ENCODE measurements around the gene GOLGA8M.
"Not testable (repeated sequence)": the region's sequence is repeated elsewhere in the genome, so short reads cannot be mapped to it uniquely, and the experiment has no call there.

Gene GOLGA8M

GRCh38 chr15:28712270-28712669 lies at the start of gene GOLGA8M:
Gene GOLGA8M (minus strand): TSS chr15:28712421. CDS start chr15:28712323, 98 bp downstream.
- in situ Hi-C loops (cut with MboI; ENCODE audit: low sequenced_read_pairs) = not testable (repeated sequence)

- in situ Hi-C loops (cut with MboI; ENCODE audit: low sequenced_read_pairs) = not testable (repeated sequence)
Observed at GRCh38 chr15:28742890-28743289, 30.7 kb upstream of the GOLGA8M start.

GRCh38 chr15:28738590-28739292 lies 26.5 kb upstream of the GOLGA8M start:
- in situ Hi-C loops (cut with MboI; ENCODE audit: low sequenced_read_pairs) = not testable (repeated sequence)

- in situ Hi-C loops (cut with MboI; ENCODE audit: low sequenced_read_pairs) = not testable (repeated sequence)
Observed at GRCh38 chr15:28738200-28738561, 26.0 kb upstream of the GOLGA8M start.

- in situ Hi-C loops (cut with MboI; ENCODE audit: low sequenced_read_pairs) = not testable (repeated sequence)
Observed at GRCh38 chr15:28737521-28738199, 25.4 kb upstream of the GOLGA8M start.

- in situ Hi-C loops (cut with MboI; ENCODE audit: low sequenced_read_pairs) = not testable (repeated sequence)
Observed at GRCh38 chr15:28728061-28728460, 15.8 kb upstream of the GOLGA8M start.

GRCh38 chr15:28727026-28727425 lies 14.8 kb upstream of the GOLGA8M start:
- in situ Hi-C loops (cut with MboI; ENCODE audit: low sequenced_read_pairs) = not testable (repeated sequence)

GRCh38 chr15:28726102-28726501 lies 13.9 kb upstream of the GOLGA8M start:
- in situ Hi-C loops (cut with MboI; ENCODE audit: low sequenced_read_pairs) = no loop called here

- in situ Hi-C loops (cut with MboI; ENCODE audit: low sequenced_read_pairs) = no loop called here
Observed at GRCh38 chr15:28725556-28725955, 13.3 kb upstream of the GOLGA8M start.

GRCh38 chr15:28723986-28724385 lies 11.8 kb upstream of the GOLGA8M start:
- in situ Hi-C loops (cut with MboI; ENCODE audit: low sequenced_read_pairs) = not testable (repeated sequence)

- in situ Hi-C loops (cut with MboI; ENCODE audit: low sequenced_read_pairs) = not testable (repeated sequence)
Observed at GRCh38 chr15:28719626-28720025, 7.4 kb upstream of the GOLGA8M start.

GRCh38 chr15:28718576-28718975 lies 6.4 kb upstream of the GOLGA8M start:
- in situ Hi-C loops (cut with MboI; ENCODE audit: low sequenced_read_pairs) = not testable (repeated sequence)

GRCh38 chr15:28714176-28714575 lies 2.0 kb upstream of the GOLGA8M start:
- in situ Hi-C loops (cut with MboI; ENCODE audit: low sequenced_read_pairs) = not testable (repeated sequence)

- in situ Hi-C loops (cut with MboI; ENCODE audit: low sequenced_read_pairs) = not testable (repeated sequence)
Observed at GRCh38 chr15:28703927-28704326, 8.3 kb downstream of the GOLGA8M start.

- in situ Hi-C loops (cut with MboI; ENCODE audit: low sequenced_read_pairs) = not testable (repeated sequence)
Observed at GRCh38 chr15:28702427-28702826, 9.8 kb downstream of the GOLGA8M start.

- in situ Hi-C loops (cut with MboI; ENCODE audit: low sequenced_read_pairs) = not testable (repeated sequence)
Observed at GRCh38 chr15:28694006-28694751, 18.0 kb downstream of the GOLGA8M start.

GRCh38 chr15:28693021-28693420 lies 19.2 kb downstream of the GOLGA8M start:
- in situ Hi-C loops (cut with MboI; ENCODE audit: low sequenced_read_pairs) = not testable (repeated sequence)

GRCh38 chr15:28673533-28673932 lies 38.7 kb downstream of the GOLGA8M start:
- in situ Hi-C loops (cut with MboI; ENCODE audit: low sequenced_read_pairs) = not testable (repeated sequence)

- in situ Hi-C loops (cut with MboI; ENCODE audit: low sequenced_read_pairs) = not testable (repeated sequence)
Observed at GRCh38 chr15:28672122-28672521, 40.1 kb downstream of the GOLGA8M start.

GRCh38 chr15:28666402-28666801 lies 45.8 kb downstream of the GOLGA8M start:
- in situ Hi-C loops (cut with MboI; ENCODE audit: low sequenced_read_pairs) = not testable (repeated sequence)

- in situ Hi-C loops (cut with MboI; ENCODE audit: low sequenced_read_pairs) = not testable (repeated sequence)
Observed at GRCh38 chr15:28664575-28664974, 47.6 kb downstream of the GOLGA8M start.

GRCh38 chr15:28663717-28664116 lies 48.5 kb downstream of the GOLGA8M start:
- in situ Hi-C loops (cut with MboI; ENCODE audit: low sequenced_read_pairs) = not testable (repeated sequence)

Data from HL-60/S4 treated with retinoic acid at 250 ng/mL for 4 days and 3 days (cell line).